Right forelimb (tissue), 1 donor: ENCODE measurements around the gene TVP23A.
"Not testable (repeated sequence)": the region's sequence is repeated elsewhere in the genome, so short reads cannot be mapped to it uniquely, and the experiment has no call there.

Experiments used
- DNase-seq: peaks from one replicate; pipeline ENCODE4 v3.0.0-alpha.2; 2018

Gene TVP23A

DNA sequence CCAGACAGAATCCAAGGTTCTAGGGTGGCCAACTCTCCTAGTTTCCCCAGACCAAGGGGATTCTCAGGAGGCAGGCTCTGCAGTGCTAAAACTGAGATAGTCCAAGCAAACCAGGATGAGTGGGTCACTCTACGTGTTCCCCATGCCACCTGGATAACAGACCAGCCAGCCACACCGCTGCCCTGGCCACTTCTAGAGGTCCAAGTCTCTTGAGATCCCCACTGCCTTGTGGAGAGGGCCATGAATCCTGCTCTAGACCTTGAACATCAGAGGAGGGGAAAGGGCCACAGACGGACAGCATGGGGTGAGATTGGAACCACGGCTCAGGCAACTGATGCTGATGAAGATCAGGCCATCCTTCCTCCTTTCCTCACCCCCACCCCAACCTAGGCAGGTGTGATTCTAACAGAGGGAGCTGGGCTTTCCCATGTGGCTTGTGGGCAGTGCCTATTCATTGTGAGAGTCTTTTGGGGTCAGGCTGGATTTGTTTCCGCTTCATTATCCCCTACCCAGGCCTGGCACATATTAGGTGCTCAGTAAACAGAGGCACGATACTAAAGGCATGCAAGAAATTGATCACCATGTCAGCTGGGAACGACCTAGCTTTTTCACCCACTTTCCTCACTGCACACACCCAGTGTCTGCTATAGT, 16.8 kb upstream of the TVP23A start:
- DNase-seq, result no peak

DNA sequence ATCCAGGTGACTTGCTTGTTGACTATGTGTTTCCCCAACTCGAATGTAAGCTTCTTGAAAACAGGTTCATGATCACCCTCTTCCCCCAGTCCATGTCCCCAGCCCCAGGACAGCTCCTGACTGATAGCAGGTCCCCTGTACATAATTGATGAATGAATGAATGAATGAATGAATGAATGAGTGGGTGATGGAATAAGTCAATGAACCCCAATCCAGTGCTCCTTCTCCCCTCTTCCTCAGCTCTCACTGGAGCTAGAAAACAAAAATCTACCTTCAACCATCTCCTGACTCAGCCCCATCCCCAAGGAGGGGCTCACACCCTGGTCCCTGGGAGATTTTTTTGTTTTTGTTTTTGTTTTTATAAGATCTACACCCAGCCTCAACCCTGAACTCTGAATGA, 16.2 kb upstream of the TVP23A start:
- no peak for DNase-seq

DNA sequence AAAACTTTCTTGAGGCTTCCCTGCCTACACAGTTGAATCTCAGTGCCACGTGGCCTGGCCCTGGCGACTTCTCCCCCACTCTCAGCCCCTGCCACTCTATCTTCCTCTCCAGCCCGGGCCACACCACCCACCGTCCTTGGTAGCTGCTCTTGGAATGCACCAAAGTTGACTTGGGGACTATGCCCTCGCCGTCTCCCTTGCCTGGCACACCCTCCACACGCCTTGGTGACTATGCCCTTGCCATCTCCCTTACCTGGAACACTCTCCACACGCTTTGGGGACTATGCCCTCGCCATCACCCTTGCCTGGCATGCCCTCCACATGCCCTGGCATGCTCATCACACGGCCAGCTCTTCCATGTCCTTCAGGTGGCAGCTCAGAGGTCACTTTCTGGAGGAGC, 15.5 kb upstream of the TVP23A start:
- no peak for DNase-seq

DNA sequence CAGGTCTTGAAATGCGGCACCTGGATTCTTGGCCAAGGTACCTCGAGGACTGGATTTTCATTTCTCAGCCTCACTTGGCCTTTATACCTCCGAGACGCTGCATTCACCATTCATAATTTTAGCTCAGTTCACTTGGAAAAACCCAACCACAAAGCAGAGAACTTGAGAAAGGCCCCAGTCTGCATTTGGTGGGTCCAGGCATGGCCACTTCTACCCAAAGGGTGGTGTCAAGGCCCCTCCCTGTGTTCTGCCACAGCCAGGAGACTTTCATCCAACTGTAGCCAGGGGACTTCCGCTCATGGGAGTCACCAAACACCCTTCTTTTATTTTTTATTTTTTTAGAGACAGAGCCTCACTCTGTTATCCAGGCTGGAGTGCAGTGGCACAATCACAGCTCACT, 14.7 kb upstream of the TVP23A start:
- DNase-seq, result no peak

DNA sequence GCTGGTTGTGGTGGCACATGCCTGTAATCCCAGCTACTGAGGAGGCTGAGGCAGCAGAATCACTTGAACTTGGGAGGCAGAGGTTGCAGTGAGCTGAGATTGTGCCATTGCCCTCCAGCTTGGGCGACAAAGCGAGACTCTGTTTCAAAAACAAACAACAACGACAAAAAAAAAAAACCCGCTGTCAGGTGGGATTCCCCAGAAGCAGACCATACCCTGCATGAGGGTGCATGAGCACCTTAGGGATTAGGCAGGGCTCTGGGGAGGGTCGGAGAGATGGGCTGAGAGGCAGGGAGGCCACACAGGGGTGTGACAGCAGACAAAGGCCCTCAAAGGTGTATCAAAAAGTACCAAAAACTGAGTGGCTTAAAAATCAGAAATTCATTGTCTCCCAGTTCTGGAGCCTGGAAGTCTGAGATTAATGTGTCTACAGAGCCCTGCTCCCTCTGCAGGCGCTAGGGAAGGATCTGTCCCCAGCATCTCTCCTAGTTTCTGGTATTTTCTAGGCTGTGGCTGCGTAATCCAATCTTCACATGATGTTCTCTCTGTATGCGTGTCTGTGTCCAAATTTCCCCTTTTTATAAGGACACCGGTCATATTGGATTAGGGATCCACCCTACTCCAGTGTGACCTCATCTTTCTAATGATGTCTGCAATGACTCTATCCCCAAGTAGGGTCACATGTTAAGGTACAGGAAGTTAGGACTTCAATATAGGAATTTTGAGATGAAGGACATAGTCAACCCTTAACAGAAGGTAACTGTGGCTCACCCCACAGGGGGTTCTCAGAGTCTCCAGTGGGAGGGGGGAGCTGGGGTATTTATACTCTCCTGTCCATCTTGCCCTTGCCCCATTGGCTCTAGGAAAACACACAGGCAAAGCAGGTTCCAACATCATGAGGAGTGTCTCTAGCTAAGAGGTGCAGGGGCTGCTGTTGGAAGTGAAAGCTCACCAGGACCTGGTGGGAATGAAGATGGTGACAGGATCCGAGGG, 13.6 kb upstream of the TVP23A start:
- no peak for DNase-seq

DNA sequence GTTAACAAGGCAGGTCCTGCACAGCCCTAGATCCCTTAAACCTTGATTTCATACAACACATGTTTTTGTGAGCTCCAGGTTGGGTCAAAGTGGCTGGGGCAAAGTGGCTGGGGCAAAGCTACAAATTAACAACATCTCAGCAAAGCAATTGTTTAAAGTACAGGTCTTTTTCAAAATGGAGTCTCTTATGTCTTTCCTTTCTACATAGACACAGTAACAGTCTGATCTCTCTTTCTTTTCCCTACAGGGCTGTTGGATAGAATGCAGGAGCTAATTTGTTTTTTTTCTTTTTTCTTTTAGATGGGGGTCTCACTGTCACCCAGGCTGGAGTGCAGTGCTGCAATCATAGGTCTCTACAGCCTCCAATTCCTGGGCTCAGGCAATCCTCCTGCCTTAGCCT, 11.6 kb upstream of the TVP23A start:
- not testable (repeated sequence) for DNase-seq

DNA sequence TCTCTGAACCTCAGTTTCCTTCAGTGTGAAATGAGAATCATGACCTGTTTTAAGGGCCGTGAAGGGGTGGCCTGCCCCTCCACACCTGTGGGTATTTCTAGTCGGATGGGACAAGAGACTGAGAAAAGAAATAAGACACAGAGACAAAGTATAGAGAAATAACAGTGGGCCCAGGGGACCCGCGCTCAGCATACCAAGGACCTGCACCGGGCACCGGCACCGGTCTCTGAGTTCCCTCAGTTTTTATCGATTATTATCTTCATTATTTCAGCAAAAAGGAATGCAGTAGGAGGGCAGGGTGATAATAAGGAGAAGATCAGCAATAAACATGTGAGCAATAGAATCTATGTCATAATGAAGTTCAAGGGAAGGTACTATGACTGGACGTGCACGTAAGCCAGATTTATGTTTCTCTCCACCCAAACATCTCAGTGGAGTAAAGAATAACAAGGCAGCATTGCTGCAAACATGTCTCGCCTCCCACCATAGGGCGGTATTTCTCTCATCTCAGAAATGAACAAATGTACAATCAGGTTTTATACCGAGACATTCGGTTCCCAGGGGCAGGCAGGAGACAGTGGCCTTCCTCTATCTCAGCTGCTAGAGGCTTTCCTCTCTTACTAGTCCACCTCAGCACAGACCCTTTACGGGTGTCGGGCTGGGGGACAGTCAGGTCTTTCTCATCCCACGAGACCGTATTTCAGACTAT, 10.9 kb upstream of the TVP23A start:
- DNase-seq, result not testable (repeated sequence)

DNA sequence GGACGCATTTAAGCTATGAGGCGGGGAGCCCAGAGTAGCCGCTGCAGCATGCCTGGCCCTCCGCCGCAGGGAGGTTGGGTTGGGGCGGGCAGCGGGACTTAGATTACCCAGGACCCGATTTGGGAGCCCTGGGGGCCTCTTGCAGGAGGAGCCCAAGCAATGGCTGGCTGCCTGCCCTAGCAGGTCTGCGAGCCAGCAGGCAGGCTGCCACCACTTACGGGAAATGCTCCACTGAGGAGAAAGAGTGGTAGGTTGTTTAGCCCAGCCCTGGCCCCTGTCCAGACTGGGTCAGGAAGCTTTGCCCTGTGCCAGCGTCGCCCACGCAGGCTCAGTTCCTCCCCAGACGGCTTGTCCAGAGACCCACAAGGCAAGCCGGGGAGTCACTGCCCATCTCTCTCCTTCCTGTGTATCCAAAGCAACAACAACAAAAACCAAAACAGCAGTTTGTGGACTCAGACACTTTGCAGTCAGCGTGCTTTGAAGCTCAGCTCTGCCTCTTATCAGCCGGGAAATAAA, 10.3 kb upstream of the TVP23A start:
- peak; percentile 98 for DNase-seq

DNA sequence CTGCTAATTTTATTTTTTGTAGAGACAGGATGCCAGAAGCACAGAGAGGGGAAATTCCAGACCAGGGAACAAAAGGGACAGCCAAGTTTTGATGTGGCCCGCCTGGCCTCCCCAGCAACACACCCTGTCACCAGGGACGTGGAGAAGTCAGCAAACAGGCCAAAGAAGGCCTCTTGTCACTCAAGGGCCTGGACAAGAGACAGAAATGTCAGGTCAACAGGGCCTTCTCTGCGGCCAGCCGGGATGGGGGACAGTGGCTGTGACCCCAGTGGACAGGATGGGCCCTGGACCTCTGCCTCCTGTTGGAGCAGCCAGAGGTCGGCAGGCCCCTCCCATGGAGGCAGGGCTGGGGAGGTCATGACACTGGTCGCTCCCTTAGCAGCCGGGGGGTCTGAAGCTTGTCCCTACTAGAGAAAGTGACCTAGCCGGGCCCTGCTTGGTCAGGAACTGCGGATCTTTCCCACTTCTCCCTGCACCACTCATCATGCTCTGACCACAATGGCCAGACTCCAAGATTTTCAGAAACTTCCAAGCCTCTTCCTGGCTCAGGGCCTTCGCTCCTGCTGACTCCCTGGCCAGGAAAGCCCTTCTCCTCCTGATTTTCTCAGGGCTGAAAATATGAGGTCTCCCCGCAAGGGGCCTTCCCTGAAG, 9.2 kb upstream of the TVP23A start:
- DNase-seq, result peak; percentile 88

DNA sequence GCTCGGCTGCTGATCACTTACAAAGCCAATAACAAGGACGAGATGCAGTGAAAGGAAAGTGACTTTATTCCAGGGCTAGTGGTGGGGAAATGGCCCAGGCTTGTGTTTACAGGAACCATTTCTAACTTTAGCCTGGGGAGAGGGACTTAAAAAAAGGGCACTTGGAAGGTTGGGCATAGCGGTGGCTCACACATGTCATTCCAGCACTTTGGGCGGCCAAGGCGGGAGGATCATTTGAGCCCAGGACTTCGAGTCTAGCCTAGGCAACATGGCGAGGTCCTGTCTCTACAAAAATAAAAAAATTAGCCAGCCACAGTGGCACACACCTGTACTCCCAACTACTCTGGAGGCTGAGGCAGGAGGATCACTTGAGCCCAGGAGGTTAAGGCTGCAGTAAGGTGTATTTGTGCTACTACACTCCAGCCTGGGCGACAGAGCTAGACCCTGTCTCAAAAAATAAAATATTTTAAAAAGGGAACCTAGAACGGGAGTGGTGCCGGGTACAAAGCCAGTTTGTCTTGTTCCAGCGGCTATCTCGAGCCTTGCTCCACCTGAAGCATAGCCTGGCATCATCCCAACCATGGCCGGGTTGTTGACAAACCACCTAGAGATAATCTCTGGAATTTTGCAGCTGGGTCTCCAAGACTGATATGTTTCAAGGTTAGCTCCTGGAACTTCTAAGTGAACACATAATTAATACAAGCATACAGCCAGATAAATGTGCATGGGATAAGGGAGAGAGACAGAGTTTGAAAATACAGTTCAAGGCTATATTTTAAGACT, 5.7 kb upstream of the TVP23A start:
- no peak for DNase-seq

DNA sequence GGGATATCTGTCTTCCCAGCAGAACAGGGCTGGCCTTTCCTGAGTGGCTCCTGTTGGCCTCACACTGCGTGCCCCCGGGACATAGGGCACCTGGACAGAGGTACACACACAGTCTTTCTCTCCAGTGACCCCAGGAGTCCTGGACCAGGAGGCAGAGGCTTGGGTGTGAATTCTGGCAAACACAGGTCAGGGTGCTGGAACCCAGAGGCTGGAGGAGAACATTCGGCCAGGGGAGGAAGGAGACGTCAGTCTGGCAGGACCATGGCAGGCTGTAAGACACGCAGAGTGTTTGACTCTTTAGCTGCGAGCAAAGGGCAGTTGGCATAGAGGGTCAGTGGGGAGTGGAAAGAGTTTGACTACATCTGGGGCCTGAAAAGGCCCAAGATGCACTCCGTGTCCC, 4.1 kb upstream of the TVP23A start:
- no peak for DNase-seq

DNA sequence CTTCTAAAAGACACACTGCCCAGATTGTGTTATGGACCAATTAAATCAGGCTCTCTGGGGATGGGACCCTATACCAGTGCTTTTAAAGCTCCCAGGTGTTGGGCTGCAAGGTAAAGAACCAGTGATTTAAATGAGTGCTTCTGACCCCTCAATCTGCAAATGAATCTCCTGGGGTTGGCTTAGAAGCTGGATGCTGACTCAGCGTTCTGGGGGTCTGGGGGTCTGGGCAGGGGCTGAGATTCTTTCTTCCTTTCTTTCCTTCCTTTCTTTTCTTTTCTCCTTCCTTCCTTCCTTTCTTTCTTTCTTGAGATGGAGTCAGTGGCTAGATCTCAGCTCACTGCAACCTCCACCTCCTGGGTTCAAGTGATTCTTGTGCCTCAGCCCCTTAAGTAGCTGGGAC, 2.0 kb upstream of the TVP23A start:
- no peak for DNase-seq

DNA sequence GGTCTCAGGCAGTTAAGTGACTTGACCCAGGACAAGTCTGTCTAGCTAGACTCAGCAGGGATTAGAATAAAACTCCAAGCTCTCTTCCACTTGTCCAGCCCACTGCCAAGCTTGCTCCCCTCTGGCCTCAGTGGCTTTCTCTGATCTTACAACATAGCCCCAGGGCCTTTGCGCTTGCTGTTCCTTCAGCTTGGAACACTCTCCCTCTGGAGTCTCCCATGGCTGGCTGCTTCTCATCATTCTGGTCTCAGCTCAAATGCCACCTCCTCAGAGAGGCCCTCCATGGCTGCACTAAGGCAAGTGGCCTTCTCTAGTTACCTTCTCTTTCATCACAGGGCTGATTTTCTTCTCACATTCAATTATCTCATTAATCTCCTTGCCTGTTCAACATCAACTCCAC, 1.1 kb downstream of the TVP23A start:
- no peak for DNase-seq

DNA sequence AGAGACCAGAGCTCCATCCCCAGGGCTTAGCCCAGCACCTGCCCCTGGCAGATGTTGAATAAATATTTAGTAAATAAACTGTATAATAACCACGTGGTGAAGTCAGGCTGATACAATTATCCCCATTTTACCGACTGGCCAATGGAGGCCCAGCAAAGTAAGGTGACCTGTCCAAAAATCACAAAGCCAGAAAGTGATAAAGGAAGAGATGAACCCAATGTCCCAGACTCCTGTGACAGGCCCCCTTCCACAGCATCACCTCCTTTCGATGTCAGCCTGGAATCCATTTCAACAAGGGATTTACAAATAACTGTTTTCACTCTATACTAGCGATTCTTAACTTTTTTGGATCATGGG, 5.5 kb downstream of the TVP23A start:
- DNase-seq, result no peak

DNA sequence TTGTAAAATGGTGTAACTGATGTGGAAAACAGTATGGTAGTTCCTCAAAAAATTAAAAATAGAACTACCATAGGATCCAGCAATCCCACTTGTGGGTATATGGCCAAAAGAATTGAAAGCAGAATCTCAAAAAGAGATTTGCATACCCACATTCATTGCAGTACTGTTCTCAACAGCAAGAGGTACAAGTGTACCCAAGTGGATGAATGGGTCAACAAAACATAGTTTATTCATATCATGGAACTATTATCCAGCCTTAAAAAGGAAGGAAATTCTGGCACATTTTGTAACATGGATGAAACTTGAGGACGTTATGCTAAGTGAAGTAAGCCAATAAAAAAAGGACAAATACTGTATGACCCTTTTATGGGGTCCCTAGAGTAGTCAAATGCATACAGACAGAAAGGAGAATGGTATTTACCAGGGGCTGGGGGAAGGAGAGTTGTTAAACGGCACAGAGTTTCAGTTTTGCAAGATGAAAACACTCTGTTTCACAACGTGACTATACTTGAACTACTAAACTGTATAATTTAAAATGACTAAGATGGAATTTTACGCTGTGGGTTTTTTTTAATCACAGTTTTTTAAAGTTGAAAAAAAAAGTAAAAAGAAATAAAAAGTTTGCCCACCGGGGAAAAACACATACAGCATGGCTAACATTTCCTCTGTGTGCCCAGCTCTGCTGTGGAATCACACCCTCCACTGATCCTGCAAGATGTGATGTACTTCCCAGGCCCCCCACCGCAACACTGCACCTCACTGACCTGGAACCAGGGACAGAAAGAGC, 6.1 kb downstream of the TVP23A start:
- DNase-seq, result no peak

DNA sequence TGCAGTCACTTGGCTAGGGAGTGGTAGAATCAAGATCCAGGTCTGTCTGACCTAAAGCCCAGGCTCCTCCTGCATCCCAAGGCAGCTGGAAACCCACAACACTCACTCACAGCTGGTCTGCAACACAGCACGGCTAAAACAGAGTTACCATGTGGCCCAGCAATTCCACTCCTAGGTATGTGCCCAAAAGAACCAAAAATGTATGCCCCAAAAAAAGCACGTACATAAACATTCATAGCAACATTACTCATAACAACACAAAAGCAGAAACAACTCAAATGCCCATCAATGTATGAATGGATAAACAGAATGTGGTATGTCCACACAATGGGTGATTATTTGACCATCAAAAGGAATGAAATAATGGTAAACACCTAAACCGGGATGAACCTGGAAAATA, 8.9 kb downstream of the TVP23A start:
- DNase-seq, result no peak

DNA sequence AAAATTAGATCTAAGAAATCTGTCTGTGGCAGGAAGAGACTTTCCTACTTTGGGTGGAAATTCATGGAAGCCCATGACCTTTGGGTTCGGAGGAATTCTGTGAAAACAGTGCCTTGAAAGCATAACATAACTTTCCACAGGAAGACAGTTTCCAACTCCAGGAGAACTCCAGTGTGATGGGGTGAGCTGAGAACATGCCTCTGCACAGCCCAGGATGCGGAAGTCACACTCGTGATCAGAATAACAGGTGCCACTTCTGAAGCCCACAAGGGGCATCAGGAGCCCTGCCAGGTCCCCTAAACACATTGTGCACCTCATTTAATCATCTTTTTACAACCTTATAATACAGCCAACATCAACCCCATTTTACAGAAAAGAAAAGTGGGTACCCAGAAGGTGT, 9.7 kb downstream of the TVP23A start:
- no peak for DNase-seq

DNA sequence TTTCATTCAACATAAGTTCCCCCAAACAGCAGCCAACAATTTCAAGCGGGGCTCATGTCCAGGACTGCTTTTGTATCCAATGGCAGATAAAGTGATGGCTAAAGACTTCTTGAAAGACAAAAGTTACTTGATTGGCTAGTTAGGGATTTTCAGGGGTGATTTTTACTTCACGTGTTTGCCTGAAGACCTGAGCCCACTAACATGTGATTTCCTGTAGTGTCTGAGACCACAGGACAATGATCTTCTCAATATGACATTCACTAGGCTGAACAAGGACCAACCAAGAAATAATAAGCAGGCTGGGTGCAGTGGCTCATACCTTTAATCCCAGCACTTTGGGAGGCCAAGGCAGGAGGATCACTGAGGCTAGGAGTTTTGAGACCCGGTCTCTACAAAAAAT, 10.4 kb downstream of the TVP23A start:
- DNase-seq, result no peak

DNA sequence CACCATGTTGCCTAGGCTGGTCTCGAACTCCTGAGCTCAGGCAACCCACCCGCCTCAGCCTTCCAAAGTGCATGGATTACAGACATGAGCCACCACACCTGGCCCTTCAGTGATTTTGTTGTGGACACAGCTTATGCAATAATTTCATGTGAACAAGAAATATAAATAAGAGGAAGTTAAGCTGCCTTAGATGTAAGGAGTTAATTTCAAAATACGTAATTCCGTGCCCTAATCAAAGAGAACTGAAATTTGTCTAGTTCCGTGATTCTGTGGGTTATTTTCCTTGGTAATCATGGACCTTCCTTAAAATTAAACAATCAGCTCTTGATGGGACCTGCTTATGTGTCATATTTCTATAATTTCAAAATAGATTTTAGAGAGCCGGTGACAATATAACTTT, 11.9 kb downstream of the TVP23A start:
- DNase-seq, result no peak

DNA sequence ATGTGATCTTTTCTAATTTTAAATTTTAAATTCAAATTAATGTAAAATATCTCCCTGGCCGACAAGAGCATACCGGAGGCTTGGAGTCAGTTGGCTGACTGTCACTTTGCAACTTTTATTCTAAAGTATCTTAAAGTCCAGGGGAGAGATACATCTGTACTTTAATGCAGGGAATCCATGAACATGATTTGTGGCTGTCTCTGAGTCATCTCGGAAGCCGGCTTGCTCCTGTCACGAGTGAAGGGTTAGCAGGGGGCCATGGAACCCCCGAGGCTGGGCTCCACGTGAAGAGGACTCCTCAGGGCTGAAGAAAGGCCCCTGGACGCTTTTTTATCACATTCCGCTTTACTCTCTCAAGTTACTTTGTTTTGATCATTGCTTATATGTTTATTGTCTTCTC, 13.3 kb downstream of the TVP23A start:
- DNase-seq, result no peak

DNA sequence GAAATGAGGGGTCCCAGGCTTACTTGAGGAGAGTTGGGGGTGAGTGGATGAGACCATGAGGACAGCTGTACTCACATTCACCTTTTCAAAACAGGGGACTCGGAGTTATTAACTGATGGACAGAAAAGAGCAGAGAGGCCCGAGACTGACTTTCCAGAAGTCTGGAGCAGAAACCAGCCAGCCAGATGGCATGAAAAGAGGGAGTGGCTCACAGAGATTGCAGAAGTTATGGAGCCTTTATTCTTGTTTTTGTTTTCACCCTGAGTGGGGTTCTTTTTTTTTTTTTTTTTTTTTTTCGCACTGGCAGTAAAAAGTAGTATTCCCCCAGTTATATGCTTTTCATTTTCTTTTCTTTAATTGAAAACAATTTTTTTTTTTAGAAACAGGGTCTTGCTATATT, 18.9 kb downstream of the TVP23A start:
- no peak for DNase-seq
